Mucosa of descending colon (tissue), 3 donors: ENCODE measurements around the gene EVI2B. TPM values are rescaled to one million over a fixed set of nuclear protein-coding genes. Genes with fewer than 3 reads are reported as not detected.

Source experiments
- ATAC-seq: fragments of 200-7000 bp; cut with Tn5 transposase; one replicate; pipeline ENCODE4 v1.9.1; 2020; ENCODE audit warnings: mild to moderate bottlenecking, moderate library complexity
- DNase-seq, 3 donors: peaks; one replicate each; pipeline ENCODE4 v3.0.0-alpha.2; 2020
- H3K36me3 ChIP-seq: fragments of 200-600 bp; one replicate; pipeline ENCODE4 v1.8.0; 2021; ENCODE audit warnings: low read depth, mild to moderate bottlenecking
- H3K4me1 ChIP-seq: fragments of 200-600 bp; one replicate; pipeline ENCODE4 v1.8.0; 2021; ENCODE audit warnings: low read depth, mild to moderate bottlenecking
- H3K4me3 ChIP-seq: fragments of 200-600 bp; one replicate; pipeline ENCODE4 v1.8.0; 2021; ENCODE audit warnings: mild to moderate bottlenecking
- H3K9me3 ChIP-seq: fragments of 200-600 bp; one replicate; pipeline ENCODE4 v1.8.0; 2021; ENCODE audit warnings: mild to moderate bottlenecking
- intact Hi-C, 2 donors: fragments of 100-400 bp; cut with DNase I in 1 of 2; cut with micrococcal nuclease in 1 of 2; formaldehyde crosslinking; loops; one replicate each; pipeline versions ENCODE4 v1.11.0 to v1.11.1; 2022; cut with DNase I, micrococcal nuclease
- total RNA-seq, 3 donors: library from RNA; stranded (reverse); fragmentation: NEBNext Ultra II Directional in 2 of 3; extraction: Animal tissue kit (Norgen Biotek cat#: 25700) in 2 of 3; gene quantifications; one replicate each; pipeline versions ENCODE4 v1.2.1 to v1.2.4, GENCODE V29; 2021 to 2023
- TF ChIP-seq, protein P1 (sequence below): fragments of 200-600 bp; IDR thresholded peaks from one replicate; pipeline ENCODE4 v1.8.0; 2022; ENCODE audit warnings: antibody characterized with exemption, mild to moderate bottlenecking
- donor health status: DM: no; HTN: no; CAD: no; lungs with moderate emphysema.
- donor health status: DM: no; HTN: no; CAD: no.
- donor health status: DM: no; HTN: yes; CAD: no.

Gene EVI2B
- total RNA-seq, 3 donors from 2014 or later = 3.3 to 9.5 (median 7.8) TPM

GRCh38 chr17:31309556-31309955 is 4.3 kb downstream of the EVI2B start:
- TF ChIP-seq, protein P1, sequence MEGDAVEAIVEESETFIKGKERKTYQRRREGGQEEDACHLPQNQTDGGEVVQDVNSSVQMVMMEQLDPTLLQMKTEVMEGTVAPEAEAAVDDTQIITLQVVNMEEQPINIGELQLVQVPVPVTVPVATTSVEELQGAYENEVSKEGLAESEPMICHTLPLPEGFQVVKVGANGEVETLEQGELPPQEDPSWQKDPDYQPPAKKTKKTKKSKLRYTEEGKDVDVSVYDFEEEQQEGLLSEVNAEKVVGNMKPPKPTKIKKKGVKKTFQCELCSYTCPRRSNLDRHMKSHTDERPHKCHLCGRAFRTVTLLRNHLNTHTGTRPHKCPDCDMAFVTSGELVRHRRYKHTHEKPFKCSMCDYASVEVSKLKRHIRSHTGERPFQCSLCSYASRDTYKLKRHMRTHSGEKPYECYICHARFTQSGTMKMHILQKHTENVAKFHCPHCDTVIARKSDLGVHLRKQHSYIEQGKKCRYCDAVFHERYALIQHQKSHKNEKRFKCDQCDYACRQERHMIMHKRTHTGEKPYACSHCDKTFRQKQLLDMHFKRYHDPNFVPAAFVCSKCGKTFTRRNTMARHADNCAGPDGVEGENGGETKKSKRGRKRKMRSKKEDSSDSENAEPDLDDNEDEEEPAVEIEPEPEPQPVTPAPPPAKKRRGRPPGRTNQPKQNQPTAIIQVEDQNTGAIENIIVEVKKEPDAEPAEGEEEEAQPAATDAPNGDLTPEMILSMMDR = no peak
- ATAC-seq (peak; percentile 40), DNase-seq (no peak)
- Histone ChIP-seq H3K9me3 (no peaks in the 10 kb centered on the region), H3K4me3 (no peak overlapping the region), H3K36me3 (no peaks in the 10 kb centered on the region), H3K4me1 (peaks cover 12% of the 10 kb centered on the region)
- intact Hi-C loops = no loop called here

- no peaks in the 10 kb centered on the region for H3K36me3 ChIP-seq
- peaks cover 8% of the 10 kb centered on the region for H3K4me1 ChIP-seq
- no peak overlapping the region for H3K4me3 ChIP-seq
- TF ChIP-seq, protein P1 = no peak
- ATAC-seq (peak; percentile 72), DNase-seq (no peak)
- intact Hi-C loops = no loop called here
- no peaks in the 10 kb centered on the region for H3K9me3 ChIP-seq
Measured at GRCh38 chr17:31308372-31309334, 5.2 kb downstream of the EVI2B start.

- TF ChIP-seq, protein P1 = no peak
- H3K4me1 ChIP-seq = peaks cover 8% of the 10 kb centered on the region
- DNase-seq (no peak), ATAC-seq (no peak)
- no peak overlapping the region for H3K4me3 ChIP-seq
- no peaks in the 10 kb centered on the region for H3K9me3 ChIP-seq
- intact Hi-C loops = no loop called here
- no peaks in the 10 kb centered on the region for H3K36me3 ChIP-seq
Measured at GRCh38 chr17:31307640-31308039, 6.2 kb downstream of the EVI2B start.

- intact Hi-C loops = no loop called here
- Histone ChIP-seq H3K4me3 (no peak overlapping the region), H3K36me3 (no peaks in the 10 kb centered on the region), H3K4me1 (no peaks in the 10 kb centered on the region), H3K9me3 (no peaks in the 10 kb centered on the region)
- TF ChIP-seq, protein P1 = no peak
- no peak for DNase-seq
- no peak for ATAC-seq
Measured at GRCh38 chr17:31299624-31300023, 14.2 kb downstream of the EVI2B start.

DNA sequence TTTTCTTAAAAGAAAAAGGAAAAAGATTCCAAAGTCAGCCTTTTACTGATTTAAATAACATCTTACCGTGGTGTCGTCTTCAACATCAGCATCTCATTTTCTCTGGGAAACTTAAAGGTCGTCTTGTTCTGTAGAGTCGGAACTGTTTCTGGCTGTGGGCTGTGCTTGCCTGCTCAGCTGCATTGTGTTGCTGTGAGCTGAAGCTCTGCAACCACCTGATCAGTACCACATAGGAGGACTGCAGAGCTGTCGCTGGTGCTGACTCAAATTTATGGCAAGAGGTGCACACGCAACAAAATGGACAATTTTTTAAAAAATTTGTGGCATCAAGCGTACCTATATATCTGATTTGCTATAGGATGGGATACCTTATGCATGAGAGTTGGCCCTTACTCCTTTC is 16.8 kb downstream of the EVI2B start, which contains the start of gene OMG:
OMG (minus strand) TSS at position 150 of the 400 bp plus-strand sequence. CDS start 908 bp downstream, outside the sequence.
- Histone ChIP-seq H3K9me3 (no peaks in the 10 kb centered on the region), H3K36me3 (no peaks in the 10 kb centered on the region), H3K4me1 (no peaks in the 10 kb centered on the region), H3K4me3 (no peak within 1 kb of the TSS)
- DNase-seq (no peak), ATAC-seq (no peak)
- TF ChIP-seq, protein P1 = no peak
- intact Hi-C loops = no loop called here
